ENCODE measurements around the gene ADPRHL1. TPM values are rescaled to one million over a fixed set of nuclear protein-coding genes. Genes with fewer than 3 reads are reported as not detected.

The ADPRHL1 gene
- polyA plus RNA-seq, 3 donors: 0.15 to 0.52 (median 0.27) TPM

DNA sequence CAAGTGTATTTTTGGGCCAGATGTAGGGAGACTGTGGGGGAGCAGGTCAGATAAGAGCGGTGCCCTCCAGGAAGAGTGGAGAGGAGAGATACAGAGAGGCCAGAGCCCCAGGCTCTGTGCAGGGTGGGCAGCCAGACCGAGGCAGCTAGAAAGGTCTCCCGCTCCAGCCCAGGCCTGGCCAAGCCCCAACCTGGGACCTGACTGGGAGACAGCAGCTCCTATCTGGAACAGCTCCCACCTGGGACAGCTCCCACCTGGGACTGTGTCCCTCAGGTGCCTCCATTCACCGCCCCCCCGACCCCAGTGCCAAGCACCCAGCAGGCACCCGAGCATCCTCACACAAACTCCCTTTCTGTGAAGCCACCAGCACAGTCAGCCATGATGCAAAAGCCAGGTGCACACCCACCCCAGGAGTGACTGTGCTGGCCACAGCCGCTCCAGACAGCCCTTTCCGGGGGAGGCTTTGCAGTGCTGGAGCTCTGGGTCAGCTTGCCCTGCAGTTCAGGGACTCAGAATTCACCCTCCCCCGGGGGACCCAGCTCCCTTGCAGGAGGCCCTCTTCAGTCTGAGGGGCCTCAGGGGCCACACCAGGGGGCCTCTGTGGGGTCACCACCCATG lies 87.2 kb downstream of the ADPRHL1 start:
- Mint-ChIP-seq H3K27ac (no peak overlapping the region), H3K36me3 (peaks cover 0 to 3% of the 10 kb centered on the region in 2 donors), H3K4me1 (peaks cover 4% of the 10 kb centered on the region), H3K9me3 (peaks cover 0 to 25% (median 7%) of the 10 kb centered on the region in 7 donors), H3K4me3 (no peak overlapping the region), H3K27me3 (ENCODE audit: low read depth in 3 of 3) (peaks cover 39 to 55% (median 43%) of the 10 kb centered on the region in 3 donors)
- H3K36me3 ChIP-seq (replicated peaks in 1 of 2; ENCODE audit: control insufficient read depth in 1 of 2, insufficient read depth in 2 of 2, low read length in 2 of 2): no peaks in the 10 kb centered on the region
- H3K27me3 ChIP-seq (ENCODE audit: control insufficient read depth in 2 of 2, insufficient read depth in 2 of 2, low read length in 2 of 2): peaks cover 17 to 44% of the 10 kb centered on the region in 2 donors
- H4K20me1 ChIP-seq (ENCODE audit: insufficient read depth, low read length): no peaks in the 10 kb centered on the region
- WGBS (ENCODE audit: insufficient coverage): 92% methylated on average over 8 of the region's 9 CpGs
- H3K4me3 ChIP-seq (replicated peaks in 1 of 3; ENCODE audit: low read depth in 2 of 3, low read length in 3 of 3): no peak overlapping the region
- no peak overlapping the region for H3K9ac ChIP-seq (ENCODE audit: insufficient read depth, low read length, poor library complexity, severe bottlenecking)
- intact Hi-C loops (cut with micrococcal nuclease): no loop called here
- TF ChIP-seq, protein P1, sequence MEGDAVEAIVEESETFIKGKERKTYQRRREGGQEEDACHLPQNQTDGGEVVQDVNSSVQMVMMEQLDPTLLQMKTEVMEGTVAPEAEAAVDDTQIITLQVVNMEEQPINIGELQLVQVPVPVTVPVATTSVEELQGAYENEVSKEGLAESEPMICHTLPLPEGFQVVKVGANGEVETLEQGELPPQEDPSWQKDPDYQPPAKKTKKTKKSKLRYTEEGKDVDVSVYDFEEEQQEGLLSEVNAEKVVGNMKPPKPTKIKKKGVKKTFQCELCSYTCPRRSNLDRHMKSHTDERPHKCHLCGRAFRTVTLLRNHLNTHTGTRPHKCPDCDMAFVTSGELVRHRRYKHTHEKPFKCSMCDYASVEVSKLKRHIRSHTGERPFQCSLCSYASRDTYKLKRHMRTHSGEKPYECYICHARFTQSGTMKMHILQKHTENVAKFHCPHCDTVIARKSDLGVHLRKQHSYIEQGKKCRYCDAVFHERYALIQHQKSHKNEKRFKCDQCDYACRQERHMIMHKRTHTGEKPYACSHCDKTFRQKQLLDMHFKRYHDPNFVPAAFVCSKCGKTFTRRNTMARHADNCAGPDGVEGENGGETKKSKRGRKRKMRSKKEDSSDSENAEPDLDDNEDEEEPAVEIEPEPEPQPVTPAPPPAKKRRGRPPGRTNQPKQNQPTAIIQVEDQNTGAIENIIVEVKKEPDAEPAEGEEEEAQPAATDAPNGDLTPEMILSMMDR (IDR thresholded peaks at IDR 0.05): no peak
- no peak overlapping the region for H2AFZ ChIP-seq (ENCODE audit: insufficient read depth, low read depth, low read length, poor library complexity, severe bottlenecking)
- no peak for DNase-seq
- peaks cover 5 to 6% of the 10 kb centered on the region in 2 donors for H3K4me1 ChIP-seq (ENCODE audit: control insufficient read depth in 1 of 2, insufficient read depth in 2 of 2, low read length in 2 of 2)
- no peak overlapping the region for H3K27ac ChIP-seq (ENCODE audit: low read depth in 1 of 2, low read length in 2 of 2)
- peaks cover 0 to 12% of the 10 kb centered on the region in 2 donors for H3K9me3 ChIP-seq (replicated peaks in 1 of 2; ENCODE audit: control insufficient read depth in 1 of 2, insufficient read depth in 1 of 2, low read length in 2 of 2)
- no peak overlapping the region for H3K4me2 ChIP-seq (replicated peaks; ENCODE audit: extremely low read depth, low read length, poor library complexity, severe bottlenecking)
- no peaks in the 10 kb centered on the region for H3K79me2 ChIP-seq (ENCODE audit: insufficient read depth, low read length)

DNA sequence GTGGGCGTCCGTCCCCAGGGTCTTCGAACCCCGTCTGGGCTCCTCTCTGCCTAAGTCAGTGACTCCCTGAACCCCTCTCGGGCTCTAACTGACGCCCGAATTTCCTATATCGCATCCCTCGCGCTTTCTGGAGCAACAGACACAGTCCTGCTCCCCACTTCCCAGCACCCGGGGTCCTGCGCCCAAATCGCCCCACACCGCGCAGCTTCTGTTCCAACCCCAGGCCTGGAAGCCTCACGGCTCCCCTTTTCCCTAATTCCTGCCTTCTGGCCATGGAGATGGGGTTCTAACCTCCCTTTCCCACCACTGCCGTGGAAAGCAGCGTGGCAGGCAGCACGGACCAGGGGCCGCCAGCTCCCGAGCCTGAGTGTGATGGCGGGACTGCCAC lies 87.7 kb downstream of the ADPRHL1 start:
- no peak for DNase-seq
- no peak overlapping the region for H3K4me2 ChIP-seq (replicated peaks; ENCODE audit: extremely low read depth, low read length, poor library complexity, severe bottlenecking)
- peaks cover 5 to 6% of the 10 kb centered on the region in 2 donors for H3K4me1 ChIP-seq (ENCODE audit: control insufficient read depth in 1 of 2, insufficient read depth in 2 of 2, low read length in 2 of 2)
- Mint-ChIP-seq H3K4me1 (peaks cover 4% of the 10 kb centered on the region), H3K27ac (peak overlapping the region in 1 of 7 donors; percentile 79), H3K27me3 (ENCODE audit: low read depth in 3 of 3) (peaks cover 44 to 57% (median 48%) of the 10 kb centered on the region in 3 donors), H3K36me3 (peaks cover 0 to 3% of the 10 kb centered on the region in 2 donors), H3K4me3 (peak overlapping the region; percentile 24 to 76), H3K9me3 (peaks cover 0 to 25% (median 6%) of the 10 kb centered on the region in 7 donors)
- no peak overlapping the region for H3K4me3 ChIP-seq (replicated peaks in 1 of 3; ENCODE audit: low read depth in 2 of 3, low read length in 3 of 3)
- intact Hi-C loops (cut with micrococcal nuclease): no loop called here
- H3K79me2 ChIP-seq (ENCODE audit: insufficient read depth, low read length): no peaks in the 10 kb centered on the region
- peaks cover 18 to 47% of the 10 kb centered on the region in 2 donors for H3K27me3 ChIP-seq (ENCODE audit: control insufficient read depth in 2 of 2, insufficient read depth in 2 of 2, low read length in 2 of 2)
- no peak overlapping the region for H2AFZ ChIP-seq (ENCODE audit: insufficient read depth, low read depth, low read length, poor library complexity, severe bottlenecking)
- TF ChIP-seq, protein P1 (IDR thresholded peaks at IDR 0.05): no peak
- H4K20me1 ChIP-seq (ENCODE audit: insufficient read depth, low read length): no peaks in the 10 kb centered on the region
- peaks cover 0 to 12% of the 10 kb centered on the region in 2 donors for H3K9me3 ChIP-seq (replicated peaks in 1 of 2; ENCODE audit: control insufficient read depth in 1 of 2, insufficient read depth in 1 of 2, low read length in 2 of 2)
- H3K9ac ChIP-seq (ENCODE audit: insufficient read depth, low read length, poor library complexity, severe bottlenecking): no peak overlapping the region
- H3K27ac ChIP-seq (ENCODE audit: low read depth in 1 of 2, low read length in 2 of 2): no peak overlapping the region
- H3K36me3 ChIP-seq (replicated peaks in 1 of 2; ENCODE audit: control insufficient read depth in 1 of 2, insufficient read depth in 2 of 2, low read length in 2 of 2): no peaks in the 10 kb centered on the region
- WGBS (ENCODE audit: insufficient coverage): 98% methylated on average over 13 of the region's 22 CpGs

All from CD14-positive monocyte (primary cell).